ENCODE data around the gene LMTK3. TPM values are rescaled to one million over a fixed set of nuclear protein-coding genes. Genes with fewer than 3 reads are reported as not detected.
A peak's percentile ranks its signal among the peaks of the same experiment; 100 is the strongest.

Gene LMTK3
- total RNA-seq, 2 experiments from 2014 or later = 3.5 to 5.3 TPM

DNA sequence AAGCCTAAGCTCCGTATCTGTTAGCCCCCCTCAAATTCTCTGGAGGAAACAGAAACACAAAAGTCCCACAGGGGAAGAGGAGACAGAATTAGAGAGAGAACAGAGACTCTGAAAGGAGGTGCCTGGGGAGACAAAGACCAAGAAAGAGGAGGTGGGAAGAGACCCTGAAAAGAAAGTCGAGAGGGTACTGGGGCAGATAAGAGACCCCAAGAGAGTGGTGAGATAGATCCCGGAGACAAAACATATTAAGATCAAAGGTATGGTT is 66.8 kb downstream of the LMTK3 start:
- peaks cover 17% of the 10 kb centered on the region for H3K36me3 Mint-ChIP-seq
- H3K4me1 Mint-ChIP-seq = peaks cover 26% of the 10 kb centered on the region
- DNase-seq (no peak), ATAC-seq (no peak)
- no peaks in the 10 kb centered on the region for H3K9me3 Mint-ChIP-seq (ENCODE audit: low read depth)
- peak overlapping the region; percentile 94 for H3K27ac Mint-ChIP-seq
- peak overlapping the region; percentile 92 for H3K4me3 Mint-ChIP-seq
- H3K27me3 Mint-ChIP-seq = peaks cover 28% of the 10 kb centered on the region
- CTCF ChIA-PET = interaction anchor here (0.6 to 1.5 kb wide), 6 partner anchors 25 to 139 kb away, joined by 3 to 7 read pairs (median 4); partner anchors contain the start of gene KDELR1

GRCh38 chr19:48444129-48444935 is 67.3 kb downstream of the LMTK3 start:
- H3K4me3 Mint-ChIP-seq = peak overlapping the region; percentile 92
- H3K36me3 Mint-ChIP-seq = peaks cover 15% of the 10 kb centered on the region
- CTCF ChIA-PET = interaction anchor here (0.6 to 1.5 kb wide), 9 partner anchors 11 to 140 kb away, joined by 3 to 7 read pairs (median 3); partner anchors contain the start of gene KDELR1
- ATAC-seq = no peak
- H3K27me3 Mint-ChIP-seq = peaks cover 28% of the 10 kb centered on the region
- H3K27ac Mint-ChIP-seq = peak overlapping the region; percentile 94
- DNase-seq = no peak
- H3K9me3 Mint-ChIP-seq (ENCODE audit: low read depth) = no peaks in the 10 kb centered on the region
- H3K4me1 Mint-ChIP-seq = peaks cover 26% of the 10 kb centered on the region

GRCh38 chr19:48443731-48444128 is 67.9 kb downstream of the LMTK3 start:
- Mint-ChIP-seq H3K36me3 (peaks cover 12% of the 10 kb centered on the region), H3K27ac (no peak overlapping the region), H3K27me3 (peaks cover 31% of the 10 kb centered on the region), H3K9me3 (ENCODE audit: low read depth) (no peaks in the 10 kb centered on the region), H3K4me1 (peaks cover 26% of the 10 kb centered on the region), H3K4me3 (no peak overlapping the region)
- CTCF ChIA-PET = interaction anchor here (0.6 to 1.2 kb wide), 4 partner anchors 10 to 52 kb away, joined by 3 read pairs; partner anchors contain the start of gene KDELR1
- DNase-seq (no peak), ATAC-seq (no peak)

DNA sequence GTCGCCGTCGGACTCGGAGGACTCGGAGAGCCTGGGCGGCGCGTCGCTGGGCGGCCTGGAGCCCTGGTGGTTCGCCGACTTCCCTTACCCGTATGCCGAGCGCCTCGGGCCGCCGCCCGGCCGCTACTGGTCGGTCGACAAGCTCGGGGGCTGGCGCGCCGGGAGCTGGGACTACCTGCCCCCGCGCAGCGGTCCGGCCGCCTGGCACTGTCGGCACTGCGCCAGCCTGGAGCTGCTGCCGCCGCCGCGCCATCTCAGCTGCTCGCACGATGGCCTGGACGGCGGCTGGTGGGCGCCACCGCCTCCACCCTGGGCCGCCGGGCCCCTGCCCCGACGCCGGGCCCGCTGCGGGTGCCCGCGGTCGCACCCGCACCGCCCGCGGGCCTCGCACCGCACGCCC is 68.4 kb downstream of the LMTK3 start:
- no peak for DNase-seq
- H3K4me1 Mint-ChIP-seq = peaks cover 26% of the 10 kb centered on the region
- H3K27ac Mint-ChIP-seq = no peak overlapping the region
- H3K9me3 Mint-ChIP-seq (ENCODE audit: low read depth) = no peaks in the 10 kb centered on the region
- H3K36me3 Mint-ChIP-seq = peaks cover 8% of the 10 kb centered on the region
- no peak for ATAC-seq
- CTCF ChIA-PET = interaction anchor here (0.6 to 1.2 kb wide), 4 partner anchors 10 to 52 kb away, joined by 3 read pairs; partner anchors contain the start of gene KDELR1
- peaks cover 31% of the 10 kb centered on the region for H3K27me3 Mint-ChIP-seq
- H3K4me3 Mint-ChIP-seq = no peak overlapping the region

GRCh38 chr19:48442116-48443035 is 69.3 kb downstream of the LMTK3 start:
- ATAC-seq = no peak
- CTCF ChIA-PET = interaction anchor here (1.2 kb wide), 1 partner anchor 9 kb away, joined by 3 read pairs; no protein-coding TSS in a partner anchor
- no peak overlapping the region for H3K27ac Mint-ChIP-seq
- no peaks in the 10 kb centered on the region for H3K9me3 Mint-ChIP-seq (ENCODE audit: low read depth)
- no peak for DNase-seq
- peaks cover 37% of the 10 kb centered on the region for H3K27me3 Mint-ChIP-seq
- peaks cover 21% of the 10 kb centered on the region for H3K4me1 Mint-ChIP-seq
- H3K36me3 Mint-ChIP-seq = peaks cover 2% of the 10 kb centered on the region
- no peak overlapping the region for H3K4me3 Mint-ChIP-seq

GRCh38 chr19:48441360-48442050 is 70.1 kb downstream of the LMTK3 start:
- peaks cover 1% of the 10 kb centered on the region for H3K36me3 Mint-ChIP-seq
- peaks cover 41% of the 10 kb centered on the region for H3K27me3 Mint-ChIP-seq
- ATAC-seq = no peak
- DNase-seq = no peak
- no peaks in the 10 kb centered on the region for H3K9me3 Mint-ChIP-seq (ENCODE audit: low read depth)
- H3K27ac Mint-ChIP-seq = no peak overlapping the region
- CTCF ChIA-PET = no interaction called here
- no peak overlapping the region for H3K4me3 Mint-ChIP-seq
- H3K4me1 Mint-ChIP-seq = peaks cover 16% of the 10 kb centered on the region

GRCh38 chr19:48436586-48436985 is 75.0 kb downstream of the LMTK3 start:
- CTCF ChIA-PET = no interaction called here
- no peak overlapping the region for H3K4me3 Mint-ChIP-seq
- peaks cover 3% of the 10 kb centered on the region for H3K4me1 Mint-ChIP-seq
- no peak for ATAC-seq
- no peaks in the 10 kb centered on the region for H3K9me3 Mint-ChIP-seq (ENCODE audit: low read depth)
- H3K27ac Mint-ChIP-seq = no peak overlapping the region
- DNase-seq = no peak
- peaks cover 25% of the 10 kb centered on the region for H3K27me3 Mint-ChIP-seq
- H3K36me3 Mint-ChIP-seq = no peaks in the 10 kb centered on the region

Other genes starting within 250 kb of the LMTK3 start
- under 1 TPM; 0.26 to 0.68 TPM for gene ZNF114, start 241.8 kb downstream of the LMTK3 start, total RNA-seq
- gene EMP3, start 186.3 kb downstream of the LMTK3 start, total RNA-seq = 100 to 1,000 TPM; 291 to 294 TPM
- 10 to 100 TPM; 16.7 to 22.3 TPM for gene TMEM143, start 147.9 kb downstream of the LMTK3 start, total RNA-seq
- not detected for gene SYNGR4, start 147.5 kb downstream of the LMTK3 start, total RNA-seq
- 10 to 100 TPM; 64.8 to 72.2 TPM for gene KDELR1, start 120.3 kb downstream of the LMTK3 start, total RNA-seq
- gene GRIN2D, start 118.2 kb downstream of the LMTK3 start, total RNA-seq = under 1 TPM; 0.09 to 0.18 TPM
- gene GRWD1, start 65.9 kb downstream of the LMTK3 start, total RNA-seq = 10 to 100 TPM; 37.9 to 58.7 TPM
- gene KCNJ14, start 56.3 kb downstream of the LMTK3 start, total RNA-seq = 1 to 10 TPM in 1 of 2 experiments, under 1 TPM in 1; 0.85 to 1.5 TPM
- gene CYTH2, start 42.5 kb downstream of the LMTK3 start, total RNA-seq = 10 to 100 TPM; 42.5 to 47.8 TPM
- gene SULT2B1, start 40.3 kb upstream of the LMTK3 start, total RNA-seq = not detected
- not detected for gene SPACA4, start 94.9 kb upstream of the LMTK3 start, total RNA-seq
- gene FAM83E, start 103.2 kb upstream of the LMTK3 start, total RNA-seq = 1 to 10 TPM; 2.8 to 4.1 TPM
- gene RPL18, start 107.3 kb upstream of the LMTK3 start, total RNA-seq = 1,000 to 10,000 TPM; 1,413 to 1,465 TPM
- 10 to 100 TPM; 37.3 to 43.4 TPM for gene SPHK2, start 107.7 kb upstream of the LMTK3 start, total RNA-seq
- gene DBP, start 125.5 kb upstream of the LMTK3 start, total RNA-seq = 10 to 100 TPM; 11.3 to 18.0 TPM
- 1 to 10 TPM; 6.0 to 7.2 TPM for gene CA11, start 134.4 kb upstream of the LMTK3 start, total RNA-seq
- under 1 TPM; 0.64 to 0.87 TPM for gene NTN5, start 161.2 kb upstream of the LMTK3 start, total RNA-seq
- gene FUT2, start 184.1 kb upstream of the LMTK3 start, total RNA-seq = not detected
- gene MAMSTR, start 207.9 kb upstream of the LMTK3 start, total RNA-seq = 1 to 10 TPM; 1.0 to 1.1 TPM
- gene RASIP1, start 228.8 kb upstream of the LMTK3 start, total RNA-seq = not detected
- gene IZUMO1, start 235.1 kb upstream of the LMTK3 start, total RNA-seq = not detected
- under 1 TPM; 0.06 to 0.09 TPM for gene FUT1, start 240.8 kb upstream of the LMTK3 start, total RNA-seq
- not detected for gene FGF21, start 243.7 kb upstream of the LMTK3 start, total RNA-seq

All from activated CD8-positive, alpha-beta memory T cell treated with anti-CD3 and anti-CD28 coated beads, Interleukin-2, amount 10 ng/mL, durations not matched to agents 7 days and 5 days (primary cell).